Epithelial cell of prostate (primary cell): ENCODE results near the gene DYNC1I2.
"Not testable (repeated sequence)": the region's sequence is repeated elsewhere in the genome, so short reads cannot be mapped to it uniquely, and the experiment has no call there.

ENCODE experiments used
- DNase-seq: peaks from one replicate; pipeline ENCODE4 v3.0.0-alpha.2; 2011; ENCODE audit warnings: low read depth, low spot score
- H3K27ac ChIP-seq: fragments of 450-650 bp; 2 replicates; pipeline ENCODE4 v1.5.1; 2017; ENCODE audit warnings: mild to moderate bottlenecking

The DYNC1I2 gene

DNA sequence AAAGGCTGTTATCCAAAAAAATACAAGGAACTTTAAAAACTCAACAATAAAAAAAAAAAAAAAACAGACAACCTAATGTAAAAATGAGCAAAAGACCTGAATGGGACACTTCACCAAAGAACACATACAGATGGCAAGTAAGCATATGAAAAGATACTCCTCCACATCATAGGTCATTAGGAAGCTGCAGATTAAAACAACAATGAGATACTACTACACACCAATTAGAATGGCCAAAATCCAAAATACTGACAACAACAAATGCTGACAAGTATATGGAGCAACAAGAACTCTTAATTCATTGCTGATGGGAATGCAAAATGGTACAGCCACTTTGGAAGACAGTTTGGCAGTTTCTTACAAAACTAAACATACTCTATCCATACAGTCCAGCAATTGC, 84.2 kb downstream of the DYNC1I2 start:
- H3K27ac ChIP-seq, result no peak overlapping the region

DNA sequence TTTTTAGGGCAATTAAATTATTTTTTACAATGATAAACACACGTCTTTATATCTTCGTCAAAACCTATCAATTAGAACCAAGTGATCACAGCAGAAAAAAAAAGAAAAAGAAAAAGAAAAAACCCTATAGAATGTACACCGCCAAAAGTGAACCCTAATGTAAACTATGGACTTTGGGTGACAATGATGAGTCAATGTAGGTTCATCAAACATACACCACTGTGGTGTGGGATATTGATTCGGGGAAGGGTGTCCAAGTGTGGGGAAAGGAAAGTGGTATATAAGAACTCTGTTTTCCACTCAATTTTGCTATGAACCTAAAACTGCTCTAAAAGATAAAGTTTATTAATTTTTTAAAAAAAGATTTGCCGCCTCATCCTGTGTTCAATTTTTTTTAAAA, 85.1 kb downstream of the DYNC1I2 start:
- no peak overlapping the region for H3K27ac ChIP-seq
- DNase-seq, result no peak

More for the DNA sequence above, 84.2 kb downstream of the DYNC1I2 start:
- no peak for DNase-seq

DNA sequence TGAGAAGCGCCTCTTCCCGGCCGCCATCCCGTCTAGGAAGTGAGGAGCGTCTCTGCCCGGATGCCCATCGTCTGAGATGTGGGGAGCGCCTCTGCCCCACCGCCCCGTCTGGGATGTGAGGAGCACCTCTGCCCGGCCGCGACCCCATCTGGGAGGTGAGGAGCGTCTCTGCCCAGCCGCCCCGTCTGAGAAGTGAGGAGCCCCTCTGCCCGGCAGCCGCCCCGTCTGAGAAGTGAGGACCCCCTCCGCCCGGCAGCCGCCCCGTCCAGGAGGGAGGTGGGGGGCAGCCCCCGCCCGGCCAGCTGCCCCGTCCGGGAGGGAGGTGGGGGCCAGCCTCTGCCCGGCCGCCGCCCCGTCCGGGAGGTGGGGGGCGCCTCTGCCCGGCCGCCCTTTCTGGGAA, 87.3 kb downstream of the DYNC1I2 start:
- DNase-seq, H3K27ac ChIP-seq: not testable (repeated sequence)

DNA sequence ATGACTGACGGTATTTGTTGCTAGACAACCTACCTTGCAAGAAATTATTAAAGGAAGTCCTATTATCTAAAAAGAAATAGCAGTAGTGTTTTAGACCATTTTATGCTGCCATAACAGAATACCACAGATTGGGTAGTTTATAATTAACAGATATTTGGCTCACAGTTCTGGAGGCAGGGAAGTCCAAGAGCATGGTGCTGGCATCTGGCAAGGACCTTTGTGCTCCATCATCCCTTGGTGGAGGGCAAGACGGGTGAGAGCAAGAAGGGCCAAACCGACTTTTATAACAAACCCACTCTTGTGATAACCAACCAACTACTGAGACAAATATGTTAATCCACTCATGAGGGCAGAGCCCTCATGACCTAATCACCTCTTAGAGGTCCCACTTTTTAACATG, 91.2 kb downstream of the DYNC1I2 start:
- DNase-seq, result no peak
- H3K27ac ChIP-seq, result no peak overlapping the region

DNA sequence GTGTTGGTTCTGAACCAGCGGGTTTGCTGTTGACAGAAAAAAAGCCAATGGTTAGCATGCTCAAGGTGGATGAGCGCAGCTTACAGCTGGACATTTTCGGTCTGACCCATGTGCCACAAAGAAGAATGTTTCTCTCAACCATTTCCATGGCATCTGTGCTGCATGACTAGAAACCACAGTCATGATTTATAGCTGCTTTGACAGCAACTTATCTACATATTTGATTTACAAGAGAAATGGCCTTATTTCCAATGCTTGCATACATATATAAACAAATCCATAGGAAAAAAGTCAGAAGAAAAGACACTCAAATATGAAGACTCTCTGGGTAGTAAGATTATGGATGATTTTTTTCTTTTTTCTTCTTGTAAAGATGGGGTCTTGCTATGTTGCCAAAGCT, 98.2 kb downstream of the DYNC1I2 start:
- DNase-seq, result no peak
- H3K27ac ChIP-seq, result no peak overlapping the region

DNA sequence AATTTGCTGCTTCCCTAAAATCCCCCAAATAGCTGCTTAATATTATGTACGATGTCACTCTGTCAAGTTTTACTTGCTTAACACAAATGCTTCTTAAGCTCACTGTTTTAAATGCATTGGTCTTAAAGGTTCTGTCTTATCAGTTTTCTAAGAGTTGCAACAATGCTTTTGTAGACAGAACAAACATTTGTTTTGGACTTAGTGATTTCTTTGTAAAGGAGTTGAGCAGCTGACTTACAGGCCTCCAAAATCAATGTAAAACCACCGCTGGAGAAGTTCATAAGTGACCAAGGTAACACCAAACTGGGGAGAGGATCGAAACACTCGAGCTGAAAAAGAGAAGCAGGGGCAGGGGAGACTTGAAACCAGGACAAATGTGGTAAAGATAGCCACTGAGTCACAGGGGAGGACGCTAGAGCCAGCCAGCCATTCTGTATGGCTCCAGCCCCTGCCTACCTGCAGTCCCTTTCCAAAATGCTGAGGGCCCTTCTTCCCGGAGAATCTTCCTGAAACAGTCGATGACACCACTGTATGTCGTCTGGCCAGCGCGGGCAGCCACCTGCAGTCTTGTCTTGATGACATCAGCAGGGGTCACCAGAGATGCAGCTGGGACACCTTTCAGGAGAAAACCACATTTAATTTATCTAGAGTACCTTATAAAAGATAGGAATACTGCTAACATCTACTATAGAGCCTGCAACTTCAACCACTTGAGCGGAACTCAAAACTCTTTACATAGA, 100.2 kb downstream of the DYNC1I2 start:
- no peak for DNase-seq
- no peak overlapping the region for H3K27ac ChIP-seq

DNA sequence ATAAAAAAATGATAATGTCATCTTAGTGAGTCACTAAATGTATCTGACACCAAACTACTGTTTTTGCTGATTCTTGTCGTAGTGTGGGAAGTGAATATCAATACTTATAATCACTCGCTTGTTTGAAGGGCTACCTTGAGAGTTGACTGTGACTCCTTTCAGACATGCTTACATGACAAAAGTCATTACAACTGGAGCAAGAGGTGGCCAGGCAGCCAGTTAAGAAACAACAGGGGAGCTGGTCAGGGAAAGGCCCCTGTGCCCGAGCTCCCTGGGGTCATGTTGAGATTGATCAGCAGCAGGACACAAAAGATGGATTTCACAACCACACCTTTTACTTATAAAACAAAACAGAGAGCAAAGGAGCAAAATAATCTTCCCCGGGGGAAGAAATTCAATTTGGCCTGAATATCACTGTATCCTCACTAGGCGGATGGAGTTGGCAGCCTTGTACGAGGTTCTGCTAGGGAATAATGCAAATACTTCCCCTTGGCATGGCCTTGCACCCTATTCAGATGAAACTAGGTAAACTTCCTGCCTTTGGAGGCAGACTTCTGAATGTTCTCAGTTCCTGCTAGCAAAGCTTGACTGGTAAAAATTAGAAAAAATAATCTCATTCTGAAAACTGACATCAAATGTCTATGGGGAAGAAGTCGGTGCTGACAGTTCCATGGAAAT, 101.2 kb downstream of the DYNC1I2 start:
- no peak overlapping the region for H3K27ac ChIP-seq
- no peak for DNase-seq

DNA sequence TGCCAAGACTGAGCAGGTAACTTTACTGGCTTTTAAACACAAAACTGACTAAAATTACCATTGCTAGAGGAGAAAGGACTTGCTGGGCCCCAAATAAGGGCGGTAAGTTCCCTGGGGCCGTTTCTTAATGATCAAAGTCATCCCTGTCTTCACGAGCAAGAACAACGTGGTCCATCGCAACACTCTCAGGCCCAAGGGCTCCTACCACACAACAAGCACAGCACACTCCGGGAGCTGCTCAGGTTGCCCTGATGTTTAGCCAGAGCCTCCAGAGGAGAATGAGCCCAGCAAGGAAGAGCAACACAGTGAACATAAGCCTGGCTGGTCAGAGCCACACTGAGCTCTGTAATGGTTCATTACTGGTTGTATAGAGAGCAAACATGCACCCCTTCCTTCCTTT, 102.7 kb downstream of the DYNC1I2 start:
- DNase-seq, result no peak

DNA sequence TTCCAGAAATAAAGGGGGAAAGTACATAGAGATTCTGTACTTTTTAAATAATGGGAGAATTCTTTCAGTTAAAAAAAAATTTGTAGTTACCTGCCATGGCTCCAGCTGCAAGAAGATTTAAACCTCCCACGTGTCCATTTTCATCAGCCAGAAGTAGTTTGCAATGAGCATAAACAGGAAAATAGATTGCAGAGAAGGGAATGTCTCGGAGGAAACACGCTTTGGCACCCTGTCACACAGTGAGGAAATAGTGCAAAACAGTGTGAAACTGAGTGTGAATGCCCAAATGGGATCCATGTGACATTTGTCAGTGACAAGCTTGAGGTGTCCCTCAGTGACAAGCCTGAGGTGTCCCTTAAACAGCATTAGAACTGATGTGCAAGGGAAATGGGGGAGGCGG, 104.1 kb downstream of the DYNC1I2 start:
- DNase-seq, result no peak
- no peak overlapping the region for H3K27ac ChIP-seq

More for the DNA sequence above, 102.7 kb downstream of the DYNC1I2 start:
- H3K27ac ChIP-seq, result no peak overlapping the region

DNA sequence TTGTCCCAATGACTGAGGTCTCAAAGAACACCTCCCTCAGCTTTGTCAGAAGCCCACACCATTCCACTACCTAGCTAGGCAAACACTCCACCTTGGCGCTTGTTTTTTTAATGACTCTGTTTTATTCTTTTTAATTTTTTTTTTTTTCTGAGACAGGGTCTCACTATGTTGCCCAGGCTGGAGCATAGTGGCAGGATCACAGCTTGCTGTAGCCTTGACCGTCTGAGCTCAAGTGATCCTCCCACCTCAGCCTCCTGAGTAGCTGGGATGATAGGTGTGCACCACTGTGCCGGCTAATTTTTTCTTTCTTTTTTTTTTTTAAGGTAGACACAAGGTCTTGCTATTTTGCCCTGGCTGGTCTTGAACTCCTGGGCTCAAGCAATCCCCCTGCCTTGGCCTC, 104.9 kb downstream of the DYNC1I2 start:
- no peak for DNase-seq
- no peak overlapping the region for H3K27ac ChIP-seq

DNA sequence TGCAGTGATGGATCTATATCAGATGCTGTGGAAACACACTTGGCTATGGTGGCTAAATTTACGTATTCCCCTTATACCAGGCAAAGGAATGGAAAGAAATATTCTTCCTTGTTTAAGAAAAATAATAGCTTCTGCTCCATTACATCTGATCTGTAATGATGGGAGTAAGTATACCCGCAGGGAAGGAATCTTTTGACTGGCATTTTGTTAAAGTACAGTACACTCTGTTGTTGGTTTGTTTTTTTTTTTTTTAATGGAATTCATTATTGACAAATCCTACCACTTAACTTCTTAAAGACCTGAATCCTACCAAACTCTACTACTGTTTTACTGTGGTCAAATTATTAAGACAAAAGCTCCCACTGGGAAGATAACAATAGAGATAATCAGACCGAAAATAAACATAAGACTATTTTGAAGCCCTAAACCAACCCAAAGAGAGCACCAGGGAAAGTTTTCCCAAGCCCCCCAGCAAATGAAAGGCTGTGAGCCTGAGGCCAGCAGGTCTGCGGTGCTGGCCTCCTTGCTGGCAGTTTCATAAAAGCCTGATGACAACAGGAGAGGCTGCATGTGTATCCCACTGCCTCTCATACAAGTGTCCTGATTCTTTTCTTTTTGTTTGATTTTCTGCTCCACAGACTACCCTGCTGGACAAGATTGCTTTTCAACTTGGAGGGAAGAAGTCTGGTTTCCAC, 105.8 kb downstream of the DYNC1I2 start:
- DNase-seq, result no peak
- H3K27ac ChIP-seq, result no peak overlapping the region

DNA sequence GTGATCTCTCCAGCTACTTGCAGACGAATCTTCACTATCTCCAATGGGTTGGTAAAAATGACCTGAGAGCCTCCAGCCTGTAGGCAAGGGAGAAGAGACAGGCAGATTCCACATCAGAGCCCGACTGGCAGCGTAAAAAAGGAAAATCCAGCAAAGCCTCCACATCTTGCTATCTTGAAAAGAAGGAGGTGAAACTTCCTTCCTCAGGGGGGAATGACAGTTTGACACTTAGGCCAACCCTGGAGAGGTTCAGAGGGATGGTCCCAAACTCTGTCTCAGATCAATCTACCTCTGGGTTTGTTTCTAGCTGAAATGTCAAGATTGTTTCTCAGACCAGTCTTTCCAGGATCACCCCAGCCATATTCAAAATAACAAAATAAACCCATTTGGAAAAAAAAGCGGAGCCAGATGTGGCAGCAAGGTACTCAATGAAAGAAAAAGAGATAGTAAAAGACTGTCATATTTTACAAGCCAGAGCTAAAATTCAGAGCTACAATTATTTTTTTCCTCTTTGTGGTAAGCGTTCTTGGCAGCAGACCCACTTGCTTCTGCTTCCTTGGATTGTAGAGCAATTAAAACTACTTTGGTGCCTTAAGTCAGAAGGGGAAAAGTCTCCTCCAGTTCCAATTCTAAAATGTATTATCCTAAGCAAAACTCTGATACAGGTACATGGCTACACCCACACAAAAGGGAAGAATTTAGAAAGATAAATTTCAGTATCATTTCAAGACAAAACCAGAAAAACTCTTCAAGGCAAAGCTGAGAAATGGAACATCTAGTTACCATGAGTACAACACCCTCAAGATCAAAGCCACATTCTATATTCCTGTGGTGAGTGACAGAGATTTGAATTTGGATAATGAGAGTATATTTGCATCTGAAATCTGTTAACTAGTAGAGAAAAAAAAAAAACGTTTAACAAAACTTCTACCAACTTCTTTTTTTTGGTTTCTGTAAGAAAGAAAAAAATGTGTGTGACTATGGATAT, 106.7 kb downstream of the DYNC1I2 start:
- DNase-seq, result no peak
- H3K27ac ChIP-seq, result no peak overlapping the region

DNA sequence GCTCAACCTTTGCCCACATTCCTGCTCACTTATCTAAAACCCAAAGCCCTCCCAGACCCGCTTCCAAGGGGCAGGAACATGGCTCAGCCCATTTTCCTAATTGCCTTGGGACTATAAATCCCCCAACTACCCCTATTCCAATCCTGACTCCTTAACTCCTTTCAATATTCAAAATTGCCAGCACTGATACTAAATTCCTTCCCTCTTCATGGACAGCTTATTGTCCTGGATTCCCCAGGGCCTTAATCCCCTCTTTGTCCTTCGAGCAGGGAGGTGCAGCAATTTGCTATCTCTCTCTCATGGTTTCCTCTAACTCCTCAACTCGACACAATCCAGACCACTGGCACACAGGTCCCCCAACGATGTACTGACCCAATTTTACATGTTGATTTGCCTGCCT, 107.6 kb downstream of the DYNC1I2 start:
- no peak for DNase-seq
- H3K27ac ChIP-seq, result no peak overlapping the region
